Astrocyte (in vitro differentiated cells and primary cell): Measurements from ENCODE around the gene MAP1LC3B. TPM values are rescaled to one million over a fixed set of nuclear protein-coding genes. Genes with fewer than 3 reads are reported as not detected.

ENCODE experiments used
- DNase-seq: peaks from one replicate; pipeline ENCODE4 v3.0.0-alpha.2; 2010; ENCODE audit warnings: low read depth
- FAIRE-seq: peaks from 2 replicates; lab custom pipeline; 2011; peaks lifted over from hg19 to GRCh38; lab: Jason Lieb, UNC
- H2AFZ ChIP-seq: 2 replicates; pipeline ENCODE4 v1.6.0; 2012; ENCODE audit warnings: low read depth, low read length, inconsistent platforms
- H3K27ac ChIP-seq: 2 replicates; pipeline ENCODE4 v1.5.1; 2011; ENCODE audit warnings: low read depth, low read length, inconsistent platforms
- H3K27me3 ChIP-seq: 2 replicates; pipeline ENCODE4 v1.6.0; 2011; ENCODE audit warnings: low read length, inconsistent platforms; ENCODE audit not compliant: insufficient read depth
- H3K36me3 ChIP-seq: 2 replicates; pipeline ENCODE4 v1.5.1; 2011; ENCODE audit warnings: low read length, inconsistent platforms; ENCODE audit not compliant: insufficient read depth
- H3K4me1 ChIP-seq: 2 replicates; pipeline ENCODE4 v1.5.1; 2011; ENCODE audit warnings: low read length, inconsistent platforms; ENCODE audit not compliant: insufficient read depth
- H3K4me2 ChIP-seq: 2 replicates; pipeline ENCODE4 v1.6.0; 2012; ENCODE audit warnings: low read length, inconsistent platforms
- H3K4me3 ChIP-seq: 2 replicates; pipeline ENCODE4 v1.5.1; 2011; ENCODE audit warnings: low read depth, mild to moderate bottlenecking, low read length, inconsistent platforms; ENCODE audit not compliant: insufficient read depth
- H3K79me2 ChIP-seq: 2 replicates; pipeline ENCODE4 v1.6.0; 2012; ENCODE audit warnings: mild to moderate bottlenecking, low read length, inconsistent platforms; ENCODE audit not compliant: insufficient read depth
- H3K9ac ChIP-seq: 2 replicates; pipeline ENCODE4 v1.6.0; 2012; ENCODE audit warnings: mild to moderate bottlenecking, low read length, inconsistent platforms
- H3K9me3 ChIP-seq: 2 replicates; pipeline ENCODE4 v1.5.1; 2012; ENCODE audit warnings: low read depth, mild to moderate bottlenecking, low read length, inconsistent platforms; ENCODE audit not compliant: insufficient read depth
- H4K20me1 ChIP-seq: 2 replicates; pipeline ENCODE4 v1.6.0; 2012; ENCODE audit warnings: low read length, inconsistent platforms; ENCODE audit not compliant: insufficient read depth
- H3K27ac Mint-ChIP-seq: one replicate; pipeline ENCODE4 v1.8.0; 2021; ENCODE audit warnings: mild to moderate bottlenecking, mixed read lengths; ENCODE audit not compliant: unreplicated experiment
- H3K27me3 Mint-ChIP-seq: one replicate; pipeline ENCODE4 v1.8.0; 2021; ENCODE audit warnings: low read depth, mixed read lengths; ENCODE audit not compliant: unreplicated experiment
- H3K36me3 Mint-ChIP-seq: one replicate; pipeline ENCODE4 v1.8.0; 2021; ENCODE audit warnings: low read depth, mixed read lengths; ENCODE audit not compliant: unreplicated experiment
- H3K4me1 Mint-ChIP-seq: one replicate; pipeline ENCODE4 v1.8.0; 2021; ENCODE audit warnings: low read depth, mixed read lengths; ENCODE audit not compliant: unreplicated experiment
- H3K4me3 Mint-ChIP-seq: one replicate; pipeline ENCODE4 v1.8.0; 2021; ENCODE audit warnings: mild to moderate bottlenecking, moderate library complexity, mixed read lengths; ENCODE audit not compliant: unreplicated experiment
- H3K9me3 Mint-ChIP-seq: one replicate; pipeline ENCODE4 v1.8.0; 2021; ENCODE audit warnings: mild to moderate bottlenecking, mixed read lengths; ENCODE audit not compliant: unreplicated experiment
- EZH2 ChIP-seq: IDR thresholded peaks from 2 replicates; pipeline ENCODE4 v1.6.1; 2012; ENCODE audit warnings: mild to moderate bottlenecking, low read length, inconsistent platforms; ENCODE audit not compliant: insufficient read depth
- total RNA-seq: library from RNA; stranded (reverse); gene quantifications from 2 replicates; pipeline ENCODE4 v1.2.1, GENCODE V29; 2021
- TF ChIP-seq, protein P1 (sequence below): IDR thresholded peaks from 2 replicates; pipeline ENCODE4 v1.5.1; 2011; ENCODE audit warnings: low read depth, mild to moderate bottlenecking, inconsistent platforms, low read length, moderate library complexity; ENCODE audit not compliant: insufficient read depth

The MAP1LC3B gene
- total RNA-seq, 1 donor from 2014 or later = 221 TPM

DNA sequence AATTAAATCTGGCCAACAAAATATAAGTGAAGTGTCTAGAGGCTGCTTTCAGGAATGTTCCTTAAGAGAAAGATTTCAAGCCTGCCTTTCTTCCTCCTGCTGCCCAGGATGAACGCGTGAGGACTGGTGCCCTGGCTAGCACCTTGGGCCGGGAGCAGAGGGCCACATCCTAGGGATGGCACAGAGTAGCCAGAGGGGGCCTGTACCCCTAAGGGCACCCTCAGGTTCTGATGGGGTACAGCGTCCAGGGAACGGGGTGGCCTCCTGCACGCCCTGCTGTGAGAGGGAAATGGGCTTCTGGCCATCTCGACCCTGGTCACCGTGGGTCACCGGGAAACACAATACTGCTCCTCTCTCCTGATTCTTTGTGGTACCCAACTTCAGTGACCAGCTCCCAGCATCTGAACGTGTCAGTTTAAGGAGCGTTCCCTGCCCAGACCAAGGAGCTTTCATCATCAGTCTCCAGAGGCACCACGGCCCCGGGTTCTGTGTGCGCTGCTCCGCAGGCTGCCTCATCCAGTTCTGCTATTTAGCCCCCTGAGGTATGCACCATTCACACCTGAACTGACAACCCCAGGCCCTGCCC, 40.3 kb downstream of the MAP1LC3B start:
- no peak for DNase-seq
- H3K27me3 Mint-ChIP-seq = no peaks in the 10 kb centered on the region
- peak overlapping the region; percentile 59 for H3K27ac ChIP-seq

DNA sequence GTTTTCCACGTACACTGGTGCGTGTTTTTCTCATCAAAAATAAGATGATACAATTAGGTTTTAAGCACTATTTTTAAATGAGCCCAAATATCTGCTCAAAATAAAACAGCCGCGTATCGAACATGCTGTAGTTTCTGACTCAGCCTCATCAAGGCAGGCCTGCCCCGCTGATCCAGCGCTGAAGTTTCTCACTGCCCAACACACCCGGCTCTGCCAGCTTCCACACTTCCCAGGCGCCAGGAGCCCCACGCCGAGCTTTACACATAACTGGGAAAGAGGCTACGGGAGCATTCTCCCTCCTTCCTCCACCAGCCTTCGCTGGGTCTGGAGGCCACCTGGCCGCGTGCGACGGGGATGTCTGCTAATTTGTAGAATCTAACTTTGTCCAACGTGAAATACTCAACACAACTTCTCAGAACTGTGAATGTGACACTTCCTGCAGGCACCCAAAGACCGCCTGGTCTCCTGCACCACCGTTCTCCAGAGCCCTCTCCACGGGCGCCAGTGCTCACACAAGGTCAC, 42.1 kb downstream of the MAP1LC3B start:
- DNase-seq = no peak
- Histone ChIP-seq H3K9ac (no peak overlapping the region), H3K4me2 (no peak overlapping the region), H3K27me3 (no peaks in the 10 kb centered on the region), H2AFZ (no peak overlapping the region), H3K9me3 (no peaks in the 10 kb centered on the region), H3K79me2 (peaks cover 35% of the 10 kb centered on the region), H3K27ac (no peak overlapping the region), H3K4me1 (peaks cover 32% of the 10 kb centered on the region), H4K20me1 (peaks cover 72% of the 10 kb centered on the region), H3K4me3 (no peak overlapping the region), H3K36me3 (no peaks in the 10 kb centered on the region)
- Mint-ChIP-seq H3K27me3 (no peaks in the 10 kb centered on the region), H3K27ac (no peak overlapping the region), H3K4me1 (peaks cover 36% of the 10 kb centered on the region), H3K9me3 (no peaks in the 10 kb centered on the region), H3K36me3 (peaks cover 10% of the 10 kb centered on the region), H3K4me3 (no peak overlapping the region)
- FAIRE-seq = no peak
- TF ChIP-seq EZH2 = no peak
- TF ChIP-seq, protein P1, sequence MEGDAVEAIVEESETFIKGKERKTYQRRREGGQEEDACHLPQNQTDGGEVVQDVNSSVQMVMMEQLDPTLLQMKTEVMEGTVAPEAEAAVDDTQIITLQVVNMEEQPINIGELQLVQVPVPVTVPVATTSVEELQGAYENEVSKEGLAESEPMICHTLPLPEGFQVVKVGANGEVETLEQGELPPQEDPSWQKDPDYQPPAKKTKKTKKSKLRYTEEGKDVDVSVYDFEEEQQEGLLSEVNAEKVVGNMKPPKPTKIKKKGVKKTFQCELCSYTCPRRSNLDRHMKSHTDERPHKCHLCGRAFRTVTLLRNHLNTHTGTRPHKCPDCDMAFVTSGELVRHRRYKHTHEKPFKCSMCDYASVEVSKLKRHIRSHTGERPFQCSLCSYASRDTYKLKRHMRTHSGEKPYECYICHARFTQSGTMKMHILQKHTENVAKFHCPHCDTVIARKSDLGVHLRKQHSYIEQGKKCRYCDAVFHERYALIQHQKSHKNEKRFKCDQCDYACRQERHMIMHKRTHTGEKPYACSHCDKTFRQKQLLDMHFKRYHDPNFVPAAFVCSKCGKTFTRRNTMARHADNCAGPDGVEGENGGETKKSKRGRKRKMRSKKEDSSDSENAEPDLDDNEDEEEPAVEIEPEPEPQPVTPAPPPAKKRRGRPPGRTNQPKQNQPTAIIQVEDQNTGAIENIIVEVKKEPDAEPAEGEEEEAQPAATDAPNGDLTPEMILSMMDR = no peak

More for the DNA sequence above, 40.3 kb downstream of the MAP1LC3B start:
- peaks cover 23% of the 10 kb centered on the region for H3K79me2 ChIP-seq
- Mint-ChIP-seq H3K36me3 (peaks cover 10% of the 10 kb centered on the region), H3K9me3 (no peaks in the 10 kb centered on the region), H3K4me1 (peaks cover 34% of the 10 kb centered on the region), H3K27ac (peak overlapping the region; percentile 72), H3K4me3 (peak overlapping the region; percentile 45)
- no peak overlapping the region for H2AFZ ChIP-seq
- H3K36me3 ChIP-seq = peaks cover 2% of the 10 kb centered on the region
- peak overlapping the region; percentile 2 for H3K4me2 ChIP-seq
- no peak overlapping the region for H3K4me3 ChIP-seq
- FAIRE-seq = no peak
- H3K4me1 ChIP-seq = peaks cover 32% of the 10 kb centered on the region
- H3K9me3 ChIP-seq = no peaks in the 10 kb centered on the region
- no peaks in the 10 kb centered on the region for H3K27me3 ChIP-seq
- TF ChIP-seq, protein P1 = no peak
- TF ChIP-seq EZH2 = no peak
- peak overlapping the region; percentile 35 for H3K9ac ChIP-seq
- H4K20me1 ChIP-seq = peaks cover 75% of the 10 kb centered on the region
